Right lobe of liver (tissue), 6 donors: ENCODE measurements around the gene UCK2. TPM values are rescaled to one million over a fixed set of nuclear protein-coding genes. Genes with fewer than 3 reads are reported as not detected.

Experiments used
- ATAC-seq, 4 donors: fragments of 200-7000 bp; cut with Tn5 transposase; one replicate each; pipeline ENCODE4 v1.9.1; 2020; ENCODE audit warnings: mild to moderate bottlenecking in 4 of 4, moderate library complexity in 4 of 4
- DNase-seq, 3 donors: peaks; one replicate each; pipeline ENCODE4 v3.0.0-alpha.2; 2020
- H3K27ac ChIP-seq, 3 donors: fragments of 200-600 bp; one replicate each; pipeline ENCODE4 v1.8.0; 2022
- H3K27me3 ChIP-seq, 2 donors: fragments of 200-600 bp; one replicate each; pipeline ENCODE4 v1.8.0; 2022
- H3K36me3 ChIP-seq, 4 donors: fragments of 200-600 bp; sonication (generic) in 1 of 4; one replicate each; pipeline versions ENCODE4 v1.5.1 to v1.8.0; 2017 to 2022; ENCODE audit warnings: control low read depth in 1 of 4
- H3K4me1 ChIP-seq, 4 donors: fragments of 200-600 bp; sonication (generic) in 1 of 4; one replicate each; pipeline versions ENCODE4 v1.5.1 to v1.8.0; 2017 to 2022; ENCODE audit warnings: control low read depth in 1 of 4
- H3K4me3 ChIP-seq, 3 donors: fragments of 200-600 bp; one replicate each; pipeline ENCODE4 v1.8.0; 2022
- H3K9me3 ChIP-seq, 4 donors: fragments of 200-600 bp; sonication (generic) in 1 of 4; one replicate each; pipeline versions ENCODE4 v1.5.1 to v1.8.0; 2017 to 2022; ENCODE audit warnings: control low read depth in 1 of 4
- CTCF ChIP-seq, 4 donors: fragments of 200-600 bp in 3 of 4; fragments of 450-650 bp in 1 of 4; IDR thresholded peaks; one replicate each; pipeline versions ENCODE4 v1.5.1 to v1.8.0; 2016 to 2022; ENCODE audit warnings: antibody characterized with exemption in 4 of 4, mild to moderate bottlenecking in 2 of 4
- POLR2A ChIP-seq: fragments of 450-650 bp; IDR thresholded peaks from one replicate; pipeline ENCODE4 v1.6.1; 2017; ENCODE audit warnings: antibody characterized with exemption, mild to moderate bottlenecking
- WGBS: methylation state at CpG from one replicate; pipeline ENCODE4 v1.1.6; 2018; ENCODE audit warnings: low coverage, low lambda C conversion rate; ENCODE audit not compliant: insufficient coverage; ENCODE audit errors: missing lambda C conversion rate; 5-methylcytosine and 5-hydroxymethylcytosine counted together
- intact Hi-C, 2 donors: fragments of 100-400 bp; cut with DNase I; formaldehyde crosslinking; loops; one replicate each; pipeline versions ENCODE4 v1.11.2 to v1.14.1; 2022
- total RNA-seq, 6 experiments: library from RNA; depleted of rRNA in 2 of 6; stranded (reverse); fragments of >200 nt in 2 of 6; fragmentation: NEBNext Ultra II Directional in 3 of 6; extraction: Animal tissue kit (Norgen Biotek cat#: 25700) in 3 of 6; gene quantifications; one replicate each; pipeline versions ENCODE4 v1.1.0 to v1.2.4, GENCODE V29; 2016 to 2023
- donor health status: DM: no; HTN: yes; CAD: no.
- donor health status: DM: no; HTN: no; CAD: no.
- donor health status: DM: no; HTN: no; CAD: no.
- donor health status: DM: no; HTN: yes; CAD: no.
- donor health status: DM: no; HTN: yes; CAD: no.

The UCK2 gene
- total RNA-seq, 6 experiments from 2014 or later, result 8.4 to 22.9 (median 10.4) TPM

- no peaks in the 10 kb centered on the region for H3K27me3 ChIP-seq
- no peaks in the 10 kb centered on the region for H3K36me3 ChIP-seq
- intact Hi-C loops, result no loop called here
- WGBS, result 85% methylated on average over 4 of the region's 7 CpGs
- no peak for DNase-seq
- no peak overlapping the region for H3K27ac ChIP-seq
- H3K4me1 ChIP-seq, result no peaks in the 10 kb centered on the region
- ATAC-seq, result no peak
- TF ChIP-seq POLR2A, result no peak
- no peak for TF ChIP-seq CTCF (IDR thresholded peaks at IDR 0.05)
- H3K9me3 ChIP-seq, result no peaks in the 10 kb centered on the region
- H3K4me3 ChIP-seq, result no peak overlapping the region
Observed at GRCh38 chr1:165849353-165850133, 22.1 kb downstream of the UCK2 start.

- no peak overlapping the region for H3K4me3 ChIP-seq
- DNase-seq, result no peak
- WGBS, result 93% methylated on average over 3 of the region's 4 CpGs
- H3K27me3 ChIP-seq, result no peaks in the 10 kb centered on the region
- ATAC-seq, result no peak
- no peaks in the 10 kb centered on the region for H3K36me3 ChIP-seq
- TF ChIP-seq CTCF (IDR thresholded peaks at IDR 0.05) (no peak), POLR2A (no peak)
- H3K9me3 ChIP-seq, result no peaks in the 10 kb centered on the region
- no peak overlapping the region for H3K27ac ChIP-seq
- intact Hi-C loops, result no loop called here
- no peaks in the 10 kb centered on the region for H3K4me1 ChIP-seq
Observed at GRCh38 chr1:165851034-165851658, 23.7 kb downstream of the UCK2 start.

GRCh38 chr1:165852871-165853270 lies 25.5 kb downstream of the UCK2 start:
- Histone ChIP-seq H3K27ac (no peak overlapping the region), H3K4me1 (peaks cover 0 to 15% (median 7%) of the 10 kb centered on the region in 4 donors), H3K36me3 (no peaks in the 10 kb centered on the region), H3K9me3 (no peaks in the 10 kb centered on the region), H3K27me3 (no peaks in the 10 kb centered on the region), H3K4me3 (no peak overlapping the region)
- ATAC-seq, result no peak
- intact Hi-C loops, result no loop called here
- no peak for TF ChIP-seq CTCF (IDR thresholded peaks at IDR 0.05)
- TF ChIP-seq POLR2A, result no peak
- DNase-seq, result no peak
- WGBS, result 83% methylated on average over 1 of the region's 2 CpGs

- DNase-seq (no peak), ATAC-seq (no peak)
- TF ChIP-seq POLR2A (no peak), CTCF (IDR thresholded peaks at IDR 0.05) (no peak)
- H3K9me3 ChIP-seq, result no peaks in the 10 kb centered on the region
- no peaks in the 10 kb centered on the region for H3K36me3 ChIP-seq
- intact Hi-C loops, result no loop called here
- H3K27me3 ChIP-seq, result no peaks in the 10 kb centered on the region
- no peak overlapping the region for H3K4me3 ChIP-seq
- no peak overlapping the region for H3K27ac ChIP-seq
- peaks cover 0 to 22% (median 10%) of the 10 kb centered on the region in 4 donors for H3K4me1 ChIP-seq
- WGBS, result 86% methylated on average over 2 of the region's 2 CpGs
Observed at GRCh38 chr1:165853528-165854075, 26.2 kb downstream of the UCK2 start.
